Spinal cord (tissue), 10 donors: ENCODE data around the gene PKHD1. TPM values are rescaled to one million over a fixed set of nuclear protein-coding genes. Genes with fewer than 3 reads are reported as not detected.

Experiments
- DNase-seq, 6 donors: peaks; one replicate each; pipeline versions ENCODE4 v3.0.0 to v3.0.0-alpha.2; 2013 to 2015; ENCODE audit warnings: low spot score in 6 of 6, low read depth in 4 of 6
- H3K27ac ChIP-seq: one replicate; pipeline ENCODE4 v1.5.1; 2013; ENCODE audit warnings: low read depth, low read length, control low read depth
- H3K27me3 ChIP-seq: one replicate; pipeline ENCODE4 v1.6.1; 2013; ENCODE audit warnings: low read length; ENCODE audit not compliant: control insufficient read depth, insufficient read depth
- H3K36me3 ChIP-seq: one replicate; pipeline ENCODE4 v1.6.1; 2013; ENCODE audit warnings: low read length; ENCODE audit not compliant: control insufficient read depth, insufficient read depth
- H3K4me1 ChIP-seq: one replicate; pipeline ENCODE4 v1.6.1; 2013; ENCODE audit warnings: low read length; ENCODE audit not compliant: control insufficient read depth, insufficient read depth
- H3K4me3 ChIP-seq: one replicate; pipeline ENCODE4 v1.5.1; 2013; ENCODE audit warnings: low read depth, low read length, control low read depth
- H3K9me3 ChIP-seq: one replicate; pipeline ENCODE4 v1.6.1; 2013; ENCODE audit warnings: low read length; ENCODE audit not compliant: control insufficient read depth, insufficient read depth
- WGBS: methylation state at CpG from one replicate; pipeline ENCODE4 v1.1.5; 2013; ENCODE audit warnings: missing lambda C conversion rate; ENCODE audit not compliant: insufficient coverage; 5-methylcytosine and 5-hydroxymethylcytosine counted together
- polyA plus RNA-seq, 2 donors: library from polyadenylated mRNA; unstranded; fragments of 120-200 nt; gene quantifications; one replicate each; pipeline ENCODE4 v1.2.1, GENCODE V29; 2013; ENCODE audit not compliant: insufficient read length in 2 of 2
- total RNA-seq, 2 donors: library from RNA; depleted of rRNA in 1 of 2; stranded (reverse); fragments of 120-200 nt in 1 of 2; fragments of >200 nt in 1 of 2; gene quantifications; one replicate each; pipeline versions ENCODE4 v1.2.3 to v1.2.4, GENCODE V29; 2013 to 2014
- donor health status: healthy.

Gene PKHD1
- total and polyA plus RNA-seq, 4 donors, result 0.10 to 0.20 (median 0.13) TPM

DNA sequence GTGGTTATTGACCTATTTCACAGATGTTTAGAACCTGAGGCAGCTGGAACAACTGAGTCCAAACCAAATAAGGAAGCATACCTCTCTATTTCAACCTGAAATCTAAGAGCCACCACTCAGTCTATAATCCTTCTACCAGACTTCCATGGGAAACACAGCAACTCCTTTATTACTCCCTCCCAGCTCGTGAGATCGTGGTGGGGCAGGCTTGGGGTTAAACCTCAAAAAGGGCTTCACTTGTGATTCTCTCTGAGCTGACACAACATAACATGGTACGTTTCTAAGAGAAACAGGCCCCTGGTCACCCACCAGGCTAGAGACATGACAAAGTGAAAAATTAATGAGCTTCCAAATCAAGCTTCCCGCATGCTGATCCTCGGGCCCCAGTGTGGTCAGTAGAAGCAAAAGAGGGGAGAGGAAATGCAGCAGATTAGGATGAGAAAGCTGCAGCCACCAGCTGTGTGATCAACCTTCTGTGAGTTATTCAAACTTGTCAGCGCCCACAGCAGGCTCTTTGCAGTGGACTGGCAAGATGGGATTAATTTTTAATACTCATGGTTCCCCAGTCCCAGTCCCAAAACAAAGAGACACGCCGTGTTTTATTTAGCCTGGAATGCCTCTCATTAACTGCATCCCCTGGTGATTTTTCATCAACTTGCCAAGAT lies 9.3 kb downstream of the PKHD1 start:
- Histone ChIP-seq H3K4me3 (no peak overlapping the region), H3K27me3 (no peaks in the 10 kb centered on the region), H3K4me1 (no peaks in the 10 kb centered on the region), H3K27ac (no peak overlapping the region), H3K9me3 (no peaks in the 10 kb centered on the region), H3K36me3 (no peaks in the 10 kb centered on the region)
- 24% methylated on average over 4 of the region's 8 CpGs for WGBS
- peak in 2 of 6 donors; percentile 46 to 58 for DNase-seq

DNA sequence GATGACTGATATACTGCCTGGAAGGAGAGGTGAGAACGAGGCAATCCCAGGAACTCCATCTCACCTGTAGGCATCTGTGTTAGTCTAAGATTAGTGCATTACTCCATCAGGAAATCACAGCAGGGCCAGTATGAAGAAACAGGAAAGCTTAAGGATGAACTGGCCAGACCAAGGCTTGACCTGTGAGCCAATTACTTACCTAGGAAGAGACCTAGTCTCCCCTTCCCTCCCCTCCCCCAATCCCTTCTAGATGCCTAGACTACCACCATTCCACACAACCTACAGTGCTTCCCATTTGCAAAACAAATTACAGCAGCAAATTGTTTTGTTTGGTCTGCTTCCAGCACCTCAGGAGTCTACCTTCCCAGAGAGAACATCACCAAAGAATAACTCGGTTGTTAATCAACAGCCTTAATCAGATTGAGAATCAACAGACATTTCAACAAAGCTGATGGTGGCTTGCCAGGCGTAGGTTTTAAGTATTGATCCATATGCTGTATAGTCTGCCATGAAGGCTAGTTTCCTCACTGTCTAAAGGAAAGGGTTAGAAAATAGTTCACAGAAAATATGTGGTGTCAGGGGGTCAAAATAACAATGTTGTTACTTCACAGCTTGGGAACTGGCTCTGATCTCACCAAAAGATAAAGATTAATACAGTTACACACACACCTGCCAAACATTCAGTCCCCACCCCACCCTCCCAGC lies 10.1 kb downstream of the PKHD1 start:
- Histone ChIP-seq H3K27me3 (no peaks in the 10 kb centered on the region), H3K4me1 (no peaks in the 10 kb centered on the region), H3K9me3 (no peaks in the 10 kb centered on the region), H3K4me3 (no peak overlapping the region), H3K27ac (no peak overlapping the region), H3K36me3 (no peaks in the 10 kb centered on the region)
- DNase-seq, result no peak
- 100% methylated on average over 1 of the region's 3 CpGs for WGBS

DNA sequence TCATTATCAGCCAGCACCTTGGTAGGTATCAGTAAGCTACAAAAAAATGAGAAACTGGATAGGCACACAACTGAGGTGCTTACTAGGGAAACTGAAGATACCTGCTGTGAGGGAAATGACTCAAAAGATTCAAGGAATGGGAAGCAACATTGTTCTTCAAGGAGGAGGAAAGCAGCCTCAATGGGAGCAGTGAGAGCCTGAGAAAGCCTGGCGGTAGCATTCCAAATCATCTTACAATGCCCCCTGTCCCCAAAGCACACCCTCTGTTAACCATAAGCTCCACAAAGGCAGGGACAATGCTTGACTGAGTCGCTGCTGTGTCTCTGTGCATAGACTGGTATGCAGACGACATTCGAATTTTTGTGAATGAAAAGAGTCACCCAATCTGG lies 10.6 kb downstream of the PKHD1 start:
- H3K4me3 ChIP-seq, result no peak overlapping the region
- H3K27ac ChIP-seq, result no peak overlapping the region
- WGBS, result 31% methylated on average over 3 of the region's 4 CpGs
- DNase-seq, result no peak
- H3K27me3 ChIP-seq, result no peaks in the 10 kb centered on the region
- H3K4me1 ChIP-seq, result no peaks in the 10 kb centered on the region
- no peaks in the 10 kb centered on the region for H3K36me3 ChIP-seq
- no peaks in the 10 kb centered on the region for H3K9me3 ChIP-seq

- H3K4me3 ChIP-seq, result no peak overlapping the region
- WGBS, result 71% methylated on average over 2 of the region's 5 CpGs
Measured at GRCh38 chr6:52074716-52075115, 12.7 kb downstream of the PKHD1 start.

DNA sequence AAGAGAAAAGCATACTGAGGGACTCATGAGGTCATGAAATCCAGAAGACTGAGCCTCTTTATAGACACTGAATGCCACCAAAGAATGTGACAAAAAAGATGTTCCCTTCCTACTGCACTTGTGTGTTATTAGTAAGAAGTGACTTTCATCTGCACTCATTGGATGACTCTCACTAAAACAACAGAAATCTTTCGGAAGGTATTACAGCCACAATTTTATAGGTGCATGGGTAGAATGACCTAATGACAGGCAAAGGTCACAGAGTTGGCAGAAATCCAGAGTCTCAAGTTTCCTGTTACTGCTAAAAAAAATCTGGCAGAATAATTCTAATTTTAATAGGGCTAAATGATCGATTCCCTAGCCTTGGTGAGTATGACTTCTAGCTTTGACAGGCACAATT lies 13.3 kb downstream of the PKHD1 start:
- Histone ChIP-seq H3K36me3 (no peaks in the 10 kb centered on the region), H3K4me1 (no peaks in the 10 kb centered on the region), H3K27me3 (no peaks in the 10 kb centered on the region), H3K9me3 (no peaks in the 10 kb centered on the region), H3K27ac (no peak overlapping the region), H3K4me3 (no peak overlapping the region)
- no peak for DNase-seq
- no CpG with 5 or more reads among the region's 2 CpGs for WGBS

More at GRCh38 chr6:52074716-52075115, 12.7 kb downstream of the PKHD1 start:
- DNase-seq, result peak in 1 of 6 donors; percentile 86
- H3K36me3 ChIP-seq, result no peaks in the 10 kb centered on the region
- no peak overlapping the region for H3K27ac ChIP-seq
- no peaks in the 10 kb centered on the region for H3K9me3 ChIP-seq
- H3K27me3 ChIP-seq, result no peaks in the 10 kb centered on the region
- H3K4me1 ChIP-seq, result no peaks in the 10 kb centered on the region

GRCh38 chr6:52065621-52066020 lies 21.8 kb downstream of the PKHD1 start:
- no peaks in the 10 kb centered on the region for H3K36me3 ChIP-seq
- no peak overlapping the region for H3K4me3 ChIP-seq
- H3K27ac ChIP-seq, result no peak overlapping the region
- no peak for DNase-seq
- no peaks in the 10 kb centered on the region for H3K9me3 ChIP-seq
- no peaks in the 10 kb centered on the region for H3K4me1 ChIP-seq
- H3K27me3 ChIP-seq, result no peaks in the 10 kb centered on the region

- peak in 2 of 6 donors; percentile 32 to 75 for DNase-seq
- Histone ChIP-seq H3K27ac (no peak overlapping the region), H3K9me3 (no peaks in the 10 kb centered on the region), H3K36me3 (no peaks in the 10 kb centered on the region), H3K4me1 (no peaks in the 10 kb centered on the region), H3K4me3 (no peak overlapping the region), H3K27me3 (no peaks in the 10 kb centered on the region)
- WGBS, result 17% methylated on average over 5 of the region's 5 CpGs
Measured at GRCh38 chr6:52063584-52064344, 23.6 kb downstream of the PKHD1 start.

DNA sequence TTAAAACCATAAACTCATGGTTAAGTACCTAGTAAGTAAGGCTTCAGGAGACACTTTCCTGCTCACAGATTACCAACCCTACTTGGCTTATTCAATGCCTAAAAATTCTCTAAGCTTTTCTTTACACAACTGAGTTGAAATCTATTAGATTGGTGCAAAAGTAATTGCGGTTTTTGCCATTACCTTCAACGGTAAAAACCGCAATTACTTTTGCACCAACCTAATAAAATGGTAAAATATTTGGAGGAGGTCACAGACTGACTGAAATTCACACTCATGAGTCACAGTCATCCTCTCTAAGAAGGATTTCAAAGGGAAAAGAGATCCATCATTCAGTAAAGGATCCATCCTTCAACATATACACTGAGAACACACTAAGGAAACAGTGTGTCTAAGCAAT lies 25.9 kb downstream of the PKHD1 start:
- H3K27me3 ChIP-seq, result no peaks in the 10 kb centered on the region
- no peak overlapping the region for H3K27ac ChIP-seq
- H3K4me3 ChIP-seq, result no peak overlapping the region
- H3K4me1 ChIP-seq, result no peaks in the 10 kb centered on the region
- H3K36me3 ChIP-seq, result no peaks in the 10 kb centered on the region
- no peaks in the 10 kb centered on the region for H3K9me3 ChIP-seq
- no peak for DNase-seq
- no CpG with 5 or more reads among the region's 3 CpGs for WGBS

GRCh38 chr6:52059821-52060220 lies 27.6 kb downstream of the PKHD1 start:
- H3K4me3 ChIP-seq, result no peak overlapping the region
- H3K36me3 ChIP-seq, result no peaks in the 10 kb centered on the region
- H3K27me3 ChIP-seq, result no peaks in the 10 kb centered on the region
- WGBS, result no CpG with 5 or more reads among the region's 1 CpG
- DNase-seq, result no peak
- no peak overlapping the region for H3K27ac ChIP-seq
- H3K9me3 ChIP-seq, result no peaks in the 10 kb centered on the region
- H3K4me1 ChIP-seq, result no peaks in the 10 kb centered on the region
